PFSK-1 (cell line): ENCODE measurements around the gene KCNQ4.

Source experiments
- POLR2AphosphoS5 ChIP-seq: IDR thresholded peaks from 2 replicates; pipeline ENCODE4 v1.6.1; 2012; ENCODE audit warnings: low read depth, mild to moderate bottlenecking, control low read depth, low read length, moderate library complexity
- TAF1 ChIP-seq: IDR thresholded peaks from 2 replicates; pipeline ENCODE4 v1.6.1; 2012; ENCODE audit warnings: low read length, control low read depth, borderline replicate concordance; ENCODE audit not compliant: insufficient read depth

DNA sequence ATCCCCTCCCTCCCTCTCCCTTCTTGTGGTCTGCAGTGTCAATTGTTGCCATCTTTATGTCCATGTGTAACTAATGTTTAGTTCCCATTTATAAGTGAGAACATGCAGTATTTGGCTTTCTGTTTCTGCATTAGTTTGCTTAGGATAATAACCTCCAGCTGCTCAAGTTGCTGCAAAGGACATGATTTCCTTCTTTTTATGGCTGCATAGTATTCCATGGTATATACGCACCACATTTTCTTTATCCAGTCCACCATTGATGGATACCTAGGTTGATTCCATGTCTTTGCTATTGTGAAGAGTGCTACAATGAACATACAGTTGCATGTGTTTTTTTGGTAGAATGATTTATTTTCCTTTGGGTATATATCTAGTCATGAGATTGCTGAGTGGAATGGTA lies 62.3 kb downstream of the KCNQ4 start:
- TF ChIP-seq POLR2AphosphoS5 (no peak), TAF1 (no peak)
